K562 (cell line): ENCODE data around the gene MIDN. TPM values are rescaled to one million over a fixed set of nuclear protein-coding genes. Genes with fewer than 3 reads are reported as not detected.

Experiments used
- CCNT2 ChIP-seq: IDR thresholded peaks from 2 replicates; pipeline ENCODE4 v1.6.1; 2011; ENCODE audit warnings: borderline replicate concordance, low read depth, mild to moderate bottlenecking, moderate library complexity, mixed read lengths, low read length; ENCODE audit not compliant: insufficient read length; ENCODE audit errors: extremely low read depth
- CHD7 ChIP-seq: fragments of 200-600 bp; sonication (generic); IDR thresholded peaks from one replicate; pipeline ENCODE4 v1.6.1; 2012; ENCODE audit warnings: mild to moderate bottlenecking, low read depth, low read length, inconsistent platforms
- FOXK1 ChIP-seq: sonication (generic); formaldehyde crosslinking; IDR thresholded peaks from 2 replicates; pipeline ENCODE4 v1.8.0; 2022; ENCODE audit warnings: missing genetic modification reagents, mild to moderate bottlenecking, borderline replicate concordance
- NFATC3 ChIP-seq: fragments of 450-650 bp; IDR thresholded peaks from 2 replicates; pipeline ENCODE4 v1.6.1; 2017; ENCODE audit warnings: mild to moderate bottlenecking
- PHTF2 ChIP-seq: fragments of 250-450 bp; sonication (Bioruptor Pico); IDR thresholded peaks from 2 replicates; pipeline ENCODE4 v1.5.0; 2021; ENCODE audit warnings: mild to moderate bottlenecking
- SAFB2 ChIP-seq: fragments of 200-400 bp; formaldehyde crosslinking; IDR thresholded peaks from 2 replicates; pipeline ENCODE4 v1.6.1; 2018; ENCODE audit warnings: borderline replicate concordance, low read length, low read depth, moderate library complexity; ENCODE audit not compliant: severe bottlenecking
- SMAD3 ChIP-seq: fragments of 450-650 bp; formaldehyde crosslinking; conservative IDR thresholded peaks from 2 replicates; pipeline ENCODE4 v1.4.0; 2020; ENCODE audit warnings: mild to moderate bottlenecking
- TEAD1 ChIP-seq, 2 experiments: fragments of 450-650 bp in 1 of 2; sonication (generic) in 1 of 2; formaldehyde crosslinking; IDR thresholded peaks; 2 replicates each; pipeline versions ENCODE4 v1.4.0 to v1.8.0; 2020 to 2022; ENCODE audit warnings: mild to moderate bottlenecking in 2 of 2, missing genetic modification reagents in 1 of 2
- TFE3 ChIP-seq: fragments of 450-650 bp; formaldehyde crosslinking; IDR thresholded peaks from 2 replicates; pipeline ENCODE4 v1.4.0; 2020; ENCODE audit warnings: mild to moderate bottlenecking, mixed read lengths
- polyA plus RNA-seq, 8 experiments: library from polyadenylated mRNA; depleted of rRNA in 4 of 8; stranded (reverse) in 5 of 8; unstranded in 3 of 8; fragments of >200 nt; fragmentation: Nextera tagmentation in 2 of 8; fragmentation: Illumina TruSeq in 1 of 8; extraction: Ambion mirVana in 2 of 8; extraction: Trizol in 1 of 8; gene quantifications; 2 replicates each; pipeline versions ENCODE4 v1.2.1 to v1.2.3, GENCODE V29; 2011 to 2014; ENCODE audit warnings: inconsistent platforms in 1 of 8, missing spikeins in 1 of 8
- total RNA-seq, 7 experiments: library from RNA; depleted of rRNA in 6 of 7; stranded (reverse); fragments of >200 nt in 6 of 7; fragmentation: Illumina TruSeq in 2 of 7; extraction: Trizol in 2 of 7; gene quantifications; 2 replicates each; pipeline versions ENCODE4 v1.2.1 to v1.2.3, GENCODE V29; 2011 to 2021; ENCODE audit warnings: low replicate concordance in 1 of 7

The MIDN gene
- total and polyA plus RNA-seq, 9 of the 15 experiments (the other 6 are each of a cell fraction or from before 2014, with no cell fraction given) = 0.17 to 120 (median 10.1) TPM

GRCh38 chr19:1248139-1248785 is at the start of gene MIDN (continued):
- TF ChIP-seq CHD7 (no peak), FOXK1 (CRISPR knock-in tag) (no peak), PHTF2 (CRISPR knock-in tag) (no peak), CCNT2 (no peak), SMAD3 (CRISPR knock-in tag) (no peak), TFE3 (CRISPR knock-in tag) (no peak; the same call in 1 of the 2 replicates), SAFB2 (no peak), NFATC3 (no peak), TEAD1 (CRISPR knock-in tag; IDR thresholded peaks at IDR 0.05) (no peak)
